Left renal cortex interstitium (tissue), 4 donors: ENCODE results near the gene EMC6. TPM values are rescaled to one million over a fixed set of nuclear protein-coding genes. Genes with fewer than 3 reads are reported as not detected.
"Not testable (repeated sequence)": the region's sequence is repeated elsewhere in the genome, so short reads cannot be mapped to it uniquely, and the experiment has no call there.

Source experiments
- DNase-seq, 4 donors: peaks; one replicate each; pipeline ENCODE4 v3.0.0-alpha.2; 2013; ENCODE audit warnings: low read depth in 4 of 4, low spot score in 2 of 4, missing footprints in 1 of 4
- polyA plus RNA-seq, 4 donors: library from polyadenylated mRNA; unstranded; fragments of 120-200 nt; gene quantifications; one replicate each; pipeline ENCODE4 v1.2.1, GENCODE V29; 2013; ENCODE audit not compliant: insufficient read length in 4 of 4

The EMC6 gene
- polyA plus RNA-seq, 4 donors = 24.3 to 42.5 (median 33.2) TPM

- not testable (repeated sequence) for DNase-seq
Measured at GRCh38 chr17:3702041-3702539, 33.5 kb downstream of the EMC6 start.

- DNase-seq = no peak
Measured at GRCh38 chr17:3704931-3705717, 36.5 kb downstream of the EMC6 start.

GRCh38 chr17:3705718-3705984 is 37.0 kb downstream of the EMC6 start:
- DNase-seq = not testable (repeated sequence)

GRCh38 chr17:3708366-3708765 is 39.8 kb downstream of the EMC6 start:
- DNase-seq = no peak

- DNase-seq = no peak
Measured at GRCh38 chr17:3710951-3711383, 42.4 kb downstream of the EMC6 start.

GRCh38 chr17:3712811-3713463 is 44.3 kb downstream of the EMC6 start:
- no peak for DNase-seq

GRCh38 chr17:3715296-3715695 is 46.7 kb downstream of the EMC6 start:
- DNase-seq = no peak

GRCh38 chr17:3718201-3718600 is 49.6 kb downstream of the EMC6 start:
- DNase-seq = no peak

- DNase-seq = no peak
Measured at GRCh38 chr17:3719265-3719664, 50.7 kb downstream of the EMC6 start.

Other genes starting within 250 kb of the EMC6 start
- not detected for gene OR1E2, start 235.0 kb upstream of the EMC6 start, polyA plus RNA-seq
- gene SPATA22, start 197.0 kb upstream of the EMC6 start, polyA plus RNA-seq = 1 to 10 TPM in 2 of 4 donors, not detected in 2; 1.4 to 2.4 TPM
- gene ASPA, start 192.8 kb upstream of the EMC6 start, polyA plus RNA-seq = 10 to 100 TPM; 20.4 to 32.9 (median 30.2) TPM
- 1 to 10 TPM in 3 of 4 donors, under 1 TPM in 1; 0.64 to 1.7 (median 1.3) TPM for gene TRPV3, start 111.0 kb upstream of the EMC6 start, polyA plus RNA-seq
- gene TRPV1, start 59.4 kb upstream of the EMC6 start, polyA plus RNA-seq = 10 to 100 TPM in 2 of 4 donors, 1 to 10 TPM in 2; 6.0 to 12.9 (median 9.7) TPM
- gene SHPK, start 32.6 kb upstream of the EMC6 start, polyA plus RNA-seq = 10 to 100 TPM; 12.6 to 19.1 (median 18.2) TPM
- 10 to 100 TPM; 19.9 to 24.8 (median 21.9) TPM for gene CTNS, start 32.1 kb upstream of the EMC6 start, polyA plus RNA-seq
- gene TAX1BP3, start 234 bp upstream of the EMC6 start, polyA plus RNA-seq = 100 to 1,000 TPM in 3 of 4 donors, 10 to 100 TPM in 1; 85.1 to 132 (median 104) TPM
- 1 to 10 TPM in 3 of 4 donors, under 1 TPM in 1; 0.76 to 1.8 (median 1.6) TPM for gene P2RX5, start 27.3 kb downstream of the EMC6 start, polyA plus RNA-seq
- gene HASPIN, start 55.1 kb downstream of the EMC6 start, polyA plus RNA-seq = 1 to 10 TPM; 2.8 to 3.7 (median 3.1) TPM
- gene ITGAE, start 132.4 kb downstream of the EMC6 start, polyA plus RNA-seq = 10 to 100 TPM; 38.7 to 43.1 (median 40.4) TPM
- 100 to 1,000 TPM in 2 of 4 donors, 10 to 100 TPM in 2; 61.1 to 134 (median 88.8) TPM for gene NCBP3, start 177.4 kb downstream of the EMC6 start, polyA plus RNA-seq
- gene CAMKK1, start 224.2 kb downstream of the EMC6 start, polyA plus RNA-seq = 1 to 10 TPM; 4.6 to 5.7 (median 4.8) TPM
- gene P2RX1, start 247.7 kb downstream of the EMC6 start, polyA plus RNA-seq = 1 to 10 TPM in 3 of 4 donors, under 1 TPM in 1; 0.65 to 1.9 (median 1.3) TPM